ENCODE results near the gene GH2.

The GH2 gene

DNA sequence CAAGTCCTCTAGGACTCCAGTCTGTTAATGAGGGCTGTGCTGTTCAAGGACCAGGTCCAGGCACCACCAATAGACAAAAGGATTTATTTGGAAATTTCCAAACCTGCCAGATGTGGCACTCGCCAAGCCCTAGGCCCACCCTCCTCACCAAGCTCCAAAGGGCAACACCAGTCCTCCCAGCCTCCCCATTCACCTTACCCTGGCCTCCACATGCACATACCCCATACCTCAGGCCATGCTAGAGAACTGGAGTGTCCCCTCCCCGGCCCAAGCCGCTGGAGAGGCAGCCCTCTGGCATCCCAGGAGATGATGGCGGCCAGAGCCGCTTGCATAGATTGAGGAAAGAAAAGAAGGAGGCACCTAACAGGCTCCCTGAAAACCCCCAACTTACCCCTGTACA lies 49.7 kb downstream of the GH2 start:
- ATAC-seq, result no peak
- peaks cover 79% of the 10 kb centered on the region for H3K4me1 Mint-ChIP-seq
- peaks cover 99% of the 10 kb centered on the region for H3K36me3 Mint-ChIP-seq
- H3K27ac Mint-ChIP-seq, result peak overlapping the region; percentile 100
- H3K4me3 Mint-ChIP-seq, result no peak overlapping the region
- H3K9me3 Mint-ChIP-seq, result no peaks in the 10 kb centered on the region
- DNase-seq (ENCODE audit: low spot score in 2 of 2), result no peak

DNA sequence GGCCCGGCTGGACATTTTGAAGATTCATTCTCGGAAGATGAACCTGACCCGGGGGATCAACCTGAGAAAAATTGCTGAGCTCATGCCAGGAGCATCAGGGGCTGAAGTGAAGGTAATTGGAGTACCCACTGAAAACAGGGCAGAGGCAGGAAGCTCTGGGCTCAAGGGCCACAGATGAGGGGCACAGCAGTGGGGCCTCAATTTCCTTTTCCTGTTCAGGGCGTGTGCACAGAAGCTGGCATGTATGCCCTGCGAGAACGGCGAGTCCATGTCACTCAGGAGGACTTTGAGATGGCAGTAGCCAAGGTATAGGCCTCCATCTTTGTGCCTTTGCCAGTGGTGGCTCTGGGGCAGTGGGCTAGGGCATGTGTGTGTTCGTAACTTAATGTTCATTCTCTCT lies 50.2 kb downstream of the GH2 start:
- Mint-ChIP-seq H3K27ac (peak overlapping the region; percentile 100), H3K4me1 (peaks cover 81% of the 10 kb centered on the region), H3K4me3 (no peak overlapping the region), H3K9me3 (no peaks in the 10 kb centered on the region), H3K36me3 (peaks cover 99% of the 10 kb centered on the region)
- ATAC-seq (no peak), DNase-seq (ENCODE audit: low spot score in 2 of 2) (no peak)

DNA sequence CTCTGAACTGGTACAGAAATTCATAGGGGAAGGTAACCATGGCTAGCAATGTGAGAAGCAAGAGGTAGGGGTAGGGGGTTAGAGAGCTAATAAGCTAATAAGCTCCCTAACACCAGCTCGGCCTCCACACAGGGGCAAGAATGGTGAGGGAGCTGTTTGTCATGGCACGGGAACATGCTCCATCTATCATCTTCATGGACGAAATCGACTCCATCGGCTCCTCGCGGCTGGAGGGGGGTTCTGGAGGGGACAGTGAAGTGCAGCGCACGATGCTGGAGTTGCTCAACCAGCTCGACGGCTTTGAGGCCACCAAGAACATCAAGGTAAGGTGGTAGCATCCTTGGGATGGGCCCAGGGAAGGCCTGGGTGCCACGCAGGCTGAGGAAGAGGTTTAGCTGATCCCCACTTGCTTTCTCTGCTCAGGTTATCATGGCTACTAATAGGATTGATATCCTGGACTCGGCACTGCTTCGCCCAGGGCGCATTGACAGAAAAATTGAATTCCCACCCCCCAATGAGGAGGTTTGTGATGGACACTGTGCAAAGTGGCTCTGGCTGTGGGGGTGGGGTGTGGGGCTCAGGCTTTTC lies 50.7 kb downstream of the GH2 start:
- peak overlapping the region; percentile 100 for H3K27ac Mint-ChIP-seq
- DNase-seq (ENCODE audit: low spot score in 2 of 2) (no peak), ATAC-seq (no peak)
- peaks cover 99% of the 10 kb centered on the region for H3K36me3 Mint-ChIP-seq
- H3K4me3 Mint-ChIP-seq, result no peak overlapping the region
- H3K4me1 Mint-ChIP-seq, result peaks cover 86% of the 10 kb centered on the region
- no peaks in the 10 kb centered on the region for H3K9me3 Mint-ChIP-seq

DNA sequence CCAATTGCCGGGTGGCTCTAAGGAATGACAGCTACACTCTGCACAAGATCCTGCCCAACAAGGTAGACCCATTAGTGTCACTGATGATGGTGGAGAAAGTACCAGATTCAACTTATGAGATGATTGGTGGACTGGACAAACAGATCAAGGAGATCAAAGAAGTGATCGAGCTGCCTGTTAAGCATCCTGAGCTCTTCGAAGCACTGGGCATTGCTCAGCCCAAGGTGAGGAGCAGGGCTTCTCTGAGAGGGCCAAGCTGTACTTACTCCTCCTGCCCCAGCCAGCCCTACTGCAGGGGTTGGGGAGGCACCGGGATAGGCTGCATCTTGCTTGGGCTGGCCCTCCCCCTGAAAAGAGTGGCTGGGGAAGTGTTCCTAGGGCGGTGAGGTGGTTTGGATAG lies 51.5 kb downstream of the GH2 start:
- ATAC-seq (no peak), DNase-seq (ENCODE audit: low spot score in 2 of 2) (no peak)
- H3K27ac Mint-ChIP-seq, result peak overlapping the region; percentile 100
- H3K4me1 Mint-ChIP-seq, result peaks cover 90% of the 10 kb centered on the region
- no peaks in the 10 kb centered on the region for H3K9me3 Mint-ChIP-seq
- peaks cover 99% of the 10 kb centered on the region for H3K36me3 Mint-ChIP-seq
- H3K4me3 Mint-ChIP-seq, result no peak overlapping the region

Data from stimulated activated effector memory CD8-positive, alpha-beta T cell treated with anti-CD3 and anti-CD28 coated beads, Interleukin-12 subunit alpha, Interleukin-12 subunit beta, amount 100 ng/mL, for 72 hours (primary cell).